SW480 (cell line): ENCODE results near the gene UGT1A10.
A peak's percentile ranks its signal among the peaks of the same experiment; 100 is the strongest.
"Not testable (repeated sequence)": the region's sequence is repeated elsewhere in the genome, so short reads cannot be mapped to it uniquely, and the experiment has no call there.

Experiments used
- DNase-seq: peaks from one replicate; pipeline ENCODE4 v3.0.0-alpha.2; 2016; ENCODE audit warnings: low spot score

Gene UGT1A10

DNA sequence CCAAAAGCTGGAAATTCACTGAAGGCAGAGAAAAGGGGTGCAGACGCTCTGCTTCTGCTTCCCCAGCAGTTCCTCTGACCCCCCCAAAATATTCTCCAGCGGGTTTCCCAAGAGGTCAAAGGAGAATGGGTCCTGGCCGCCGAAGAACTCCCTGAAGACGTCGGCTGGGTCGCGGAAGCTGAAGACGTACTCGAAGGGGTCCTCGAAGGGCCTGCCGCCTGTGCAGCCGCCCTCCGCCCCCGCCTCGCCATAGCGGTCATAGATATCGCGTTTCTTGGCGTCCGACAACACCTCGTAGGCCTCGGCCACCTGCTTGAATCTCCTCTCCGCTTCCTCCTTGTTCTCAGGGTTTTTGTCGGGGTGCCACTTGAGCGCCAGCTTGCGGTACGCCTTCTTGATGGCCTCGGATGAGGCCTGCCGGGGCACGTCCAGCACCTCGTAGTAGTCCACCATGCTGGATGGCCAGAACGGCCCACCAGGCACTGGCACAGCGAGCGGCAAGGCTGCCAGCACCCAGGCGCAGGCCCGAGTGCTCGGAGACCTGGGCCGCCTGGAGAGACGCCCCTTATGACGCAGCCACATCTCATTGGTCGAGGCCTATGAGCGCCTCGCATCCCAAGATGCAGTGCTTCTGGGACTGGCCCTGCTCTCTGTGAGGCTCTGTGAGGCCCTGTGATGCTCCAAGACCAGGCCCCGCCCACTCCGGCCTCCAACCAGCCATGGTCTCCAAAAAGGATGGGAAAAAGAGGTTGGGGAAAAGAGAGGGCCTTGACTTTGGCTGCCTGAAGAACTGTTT is 107.4 kb downstream of the UGT1A10 start:
- no peak for DNase-seq

- DNase-seq: no peak
These were observed 109.0 kb downstream of the UGT1A10 start for GRCh38 chr2:233745073-233745755.

DNA sequence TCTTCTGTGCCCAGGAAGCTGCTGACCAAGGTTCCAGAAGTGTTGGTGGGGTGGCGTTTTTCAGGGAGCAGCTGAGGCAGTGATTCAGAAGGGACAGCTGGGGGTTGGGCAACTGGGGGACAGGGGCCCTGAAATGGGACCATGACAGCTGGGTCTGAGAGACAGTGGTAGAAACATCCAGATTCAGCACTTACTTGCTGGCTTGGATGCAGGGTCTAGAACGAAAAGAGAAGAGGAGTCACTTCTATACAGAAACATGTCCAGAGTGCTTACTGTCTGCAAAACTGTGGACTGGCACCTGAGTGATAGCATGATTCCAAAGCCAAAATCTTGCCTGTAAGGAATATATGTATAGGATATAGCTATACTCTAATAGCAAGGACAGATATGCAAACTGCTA is 109.6 kb downstream of the UGT1A10 start:
- not testable (repeated sequence) for DNase-seq

GRCh38 chr2:233746475-233747282 is 110.4 kb downstream of the UGT1A10 start:
- no peak for DNase-seq

GRCh38 chr2:233747283-233747544 is 111.0 kb downstream of the UGT1A10 start:
- DNase-seq: no peak

- DNase-seq: not testable (repeated sequence)
These were observed 114.4 kb downstream of the UGT1A10 start for GRCh38 chr2:233750689-233751088.

DNA sequence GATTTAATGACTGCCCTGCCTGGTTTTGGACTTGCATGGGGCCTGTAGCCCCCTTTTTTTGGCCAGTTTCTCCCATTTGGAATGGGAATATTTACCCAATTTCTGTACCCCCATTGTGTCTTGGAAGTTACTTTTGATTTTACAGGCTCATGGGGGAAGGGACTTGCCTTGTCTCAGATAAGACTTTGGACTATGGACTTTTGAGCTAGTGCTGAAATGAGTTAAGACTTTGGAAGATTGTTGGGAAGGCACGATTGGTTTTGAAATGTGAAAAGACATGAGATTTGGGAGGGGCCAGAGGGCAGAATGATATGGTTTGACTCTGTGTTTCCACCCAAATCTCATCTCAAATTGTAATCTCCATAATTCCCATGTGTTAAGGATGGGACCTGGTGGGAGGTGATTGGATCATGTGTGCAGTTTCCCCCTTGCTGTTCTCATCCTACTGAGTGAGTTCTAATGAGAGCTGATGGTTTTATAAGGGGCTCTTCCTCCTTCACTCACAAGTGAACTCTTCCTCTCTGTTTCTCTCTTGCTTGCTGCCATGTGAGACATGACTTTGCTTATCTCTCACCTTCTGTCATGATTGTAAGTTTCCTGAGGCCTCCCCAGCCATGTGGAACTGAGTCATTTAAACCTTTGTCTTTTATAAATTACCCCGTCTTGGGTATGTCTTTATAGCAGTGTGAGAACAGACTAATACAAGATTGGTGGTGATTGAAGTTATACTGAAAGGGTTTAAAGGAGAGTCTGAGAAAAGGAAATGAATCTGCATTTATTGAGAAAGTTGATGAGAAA is 115.2 kb downstream of the UGT1A10 start:
- DNase-seq: not testable (repeated sequence)

DNA sequence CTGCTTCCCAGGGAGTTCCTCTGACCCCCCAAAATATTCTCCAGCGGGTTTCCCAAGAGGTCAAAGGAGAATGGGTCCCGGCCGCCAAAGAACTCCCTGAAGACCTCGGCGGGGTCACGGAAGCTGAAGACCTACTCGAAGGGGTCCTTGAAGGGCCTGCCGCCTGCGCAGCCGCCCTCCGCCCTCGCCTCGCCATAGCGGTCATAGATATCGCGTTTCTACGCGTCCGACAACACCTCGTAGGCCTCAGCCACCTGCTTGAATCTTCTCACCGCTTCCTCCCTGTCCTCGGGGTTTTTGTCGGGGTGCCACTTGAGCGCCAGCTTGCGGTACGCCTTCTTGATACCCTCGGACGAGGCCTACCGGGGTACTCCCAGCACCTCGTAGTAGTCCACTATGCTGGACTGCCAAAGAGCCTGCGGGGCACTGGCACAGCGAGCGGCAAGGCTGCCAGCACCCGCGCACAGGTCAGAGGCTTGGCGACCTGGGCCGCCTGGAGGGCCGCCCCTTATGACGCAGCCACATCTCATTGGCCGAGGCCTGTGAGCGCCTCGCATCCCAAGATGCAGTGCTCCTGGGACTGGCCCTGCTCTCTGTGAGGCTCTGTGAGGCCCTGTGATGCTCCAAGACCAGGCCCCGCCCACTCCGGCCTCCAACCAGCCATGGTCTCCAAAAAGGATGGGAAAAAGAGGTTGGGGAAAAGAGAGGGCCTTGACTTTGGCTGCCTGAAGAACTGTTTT is 118.8 kb downstream of the UGT1A10 start:
- DNase-seq: no peak

DNA sequence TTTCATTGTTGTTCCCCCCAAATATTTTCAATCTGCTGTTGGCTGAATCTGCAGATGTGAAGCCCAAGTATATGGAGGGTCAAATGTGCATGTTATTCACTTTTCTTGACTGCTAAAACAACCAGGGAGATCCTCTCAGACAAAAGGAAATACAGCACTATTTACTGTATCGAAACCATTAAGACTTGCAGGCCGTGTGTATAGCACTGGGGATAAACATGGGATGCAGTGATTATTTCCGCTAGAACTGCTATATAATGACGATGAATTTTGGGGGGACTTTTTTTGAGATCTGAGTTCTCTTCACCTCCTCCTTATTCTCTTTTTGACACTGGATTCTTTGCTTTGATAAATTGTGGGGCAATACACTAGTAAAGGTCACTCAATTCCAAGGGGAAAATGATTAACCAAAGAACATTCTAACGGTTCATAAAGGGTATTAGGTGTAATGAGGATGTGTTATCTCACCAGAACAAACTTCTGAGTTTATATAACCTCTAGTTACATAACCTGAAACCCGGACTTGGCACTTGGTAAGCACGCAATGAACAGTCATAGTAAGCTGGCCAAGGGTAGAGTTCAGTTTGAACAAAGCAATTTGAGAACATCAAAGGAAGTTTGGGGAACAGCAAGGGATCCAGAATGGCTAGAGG is 120.3 kb downstream of the UGT1A10 start:
- peak; percentile 41 for DNase-seq

DNA sequence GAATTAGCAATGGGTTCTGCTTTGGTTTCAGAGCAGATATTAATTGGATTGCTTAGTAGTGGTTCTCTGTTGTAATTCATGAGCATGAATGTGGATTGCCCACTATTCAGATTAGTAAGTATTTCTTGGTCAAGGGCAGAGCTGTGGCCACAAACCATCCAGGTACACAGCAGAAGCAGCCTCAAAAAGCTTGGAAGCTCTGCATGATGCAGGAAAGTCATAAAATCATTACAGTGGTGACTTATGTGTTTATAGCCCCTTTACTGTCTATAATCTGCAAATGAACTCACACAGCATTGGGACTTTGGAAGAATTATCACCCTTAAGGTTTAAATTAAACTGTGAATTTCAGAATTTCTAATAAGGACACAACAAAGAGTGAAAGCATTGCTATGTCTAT is 121.9 kb downstream of the UGT1A10 start:
- no peak for DNase-seq

- DNase-seq: no peak
These were observed 122.6 kb downstream of the UGT1A10 start for GRCh38 chr2:233758849-233759248.

DNA sequence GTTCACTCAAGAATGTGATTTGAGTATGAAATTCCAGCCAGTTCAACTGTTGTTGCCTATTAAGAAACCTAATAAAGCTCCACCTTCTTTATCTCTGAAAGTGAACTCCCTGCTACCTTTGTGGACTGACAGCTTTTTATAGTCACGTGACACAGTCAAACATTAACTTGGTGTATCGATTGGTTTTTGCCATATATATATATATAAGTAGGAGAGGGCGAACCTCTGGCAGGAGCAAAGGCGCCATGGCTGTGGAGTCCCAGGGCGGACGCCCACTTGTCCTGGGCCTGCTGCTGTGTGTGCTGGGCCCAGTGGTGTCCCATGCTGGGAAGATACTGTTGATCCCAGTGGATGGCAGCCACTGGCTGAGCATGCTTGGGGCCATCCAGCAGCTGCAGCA is 123.8 kb downstream of the UGT1A10 start, which contains the start of gene UGT1A1:
TSS of gene UGT1A1 (plus strand) at position 228 of the 400 bp plus-strand sequence. CDS start at position 246, 18 bp downstream.
- DNase-seq: no peak

DNA sequence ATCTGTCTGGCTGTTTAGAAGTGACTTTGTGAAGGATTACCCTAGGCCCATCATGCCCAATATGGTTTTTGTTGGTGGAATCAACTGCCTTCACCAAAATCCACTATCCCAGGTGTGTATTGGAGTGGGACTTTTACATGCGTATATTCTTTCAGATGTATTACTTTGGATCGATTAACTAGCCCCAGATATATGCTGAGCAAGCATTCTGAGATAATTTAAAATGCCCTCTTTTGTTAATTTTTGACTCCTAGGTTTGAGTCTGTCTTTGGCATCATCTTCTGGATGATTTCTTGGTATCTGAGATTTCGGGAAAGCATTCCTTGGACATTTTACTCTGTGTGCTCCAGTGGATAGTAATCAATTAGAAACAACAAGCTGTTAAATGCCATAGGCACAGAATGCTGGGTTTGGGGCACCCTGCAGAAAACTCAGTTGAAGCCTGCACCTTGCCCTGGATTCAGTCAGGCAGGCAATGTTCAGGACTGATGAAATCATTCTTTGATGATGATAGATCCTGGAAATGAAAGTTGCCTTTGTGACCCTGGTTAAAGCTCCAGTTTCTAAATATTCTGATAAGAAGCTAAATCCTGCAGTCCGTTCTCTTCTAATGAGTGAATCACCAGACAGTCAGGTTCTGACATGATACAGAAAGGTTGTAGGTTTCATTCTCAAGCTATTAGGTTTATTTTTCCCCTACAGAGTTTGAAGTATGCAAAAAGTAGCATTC is 125.0 kb downstream of the UGT1A10 start:
- DNase-seq: no peak

GRCh38 chr2:233764264-233764663 is 128.0 kb downstream of the UGT1A10 start:
- DNase-seq: peak; percentile 79

DNA sequence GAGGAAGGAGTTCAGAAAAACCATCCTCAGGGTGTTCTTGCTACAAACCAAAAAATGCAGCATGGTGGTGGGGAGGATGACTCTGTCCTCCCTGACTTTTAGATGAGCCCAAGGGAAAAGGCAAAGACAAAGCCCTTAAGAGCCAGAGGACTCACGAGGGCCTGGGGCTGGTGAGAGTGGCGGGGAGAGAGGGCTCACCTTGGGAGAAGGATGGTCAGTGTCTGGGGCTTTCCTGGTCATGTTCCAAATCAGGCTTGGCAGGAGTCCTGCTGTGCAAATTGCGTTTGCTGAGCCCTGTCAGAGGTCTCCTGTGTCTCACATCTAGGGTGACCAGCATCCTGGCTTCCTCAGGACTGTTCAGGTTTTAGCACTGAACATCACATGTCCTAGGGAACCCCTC is 128.5 kb downstream of the UGT1A10 start:
- DNase-seq: no peak

DNA sequence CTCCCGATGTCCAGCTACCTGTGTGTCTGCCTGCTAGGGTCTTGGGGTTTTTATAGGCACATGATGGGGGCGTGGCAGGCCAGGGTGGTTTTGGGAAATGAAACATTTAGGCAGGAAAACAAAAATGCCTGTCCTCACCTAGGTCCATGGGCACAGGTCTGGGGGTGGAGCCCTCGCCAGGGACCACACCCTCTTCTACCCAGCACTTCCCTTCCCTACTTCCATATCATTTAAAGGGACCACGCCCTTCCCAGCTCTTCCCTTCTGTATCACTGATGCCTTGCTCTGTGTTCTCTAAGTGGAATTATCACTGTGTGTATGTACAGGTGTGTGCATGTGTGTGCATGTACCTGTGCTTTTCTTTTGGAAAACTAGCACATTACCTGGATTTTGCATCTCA is 130.2 kb downstream of the UGT1A10 start:
- peak; percentile 78 for DNase-seq

DNA sequence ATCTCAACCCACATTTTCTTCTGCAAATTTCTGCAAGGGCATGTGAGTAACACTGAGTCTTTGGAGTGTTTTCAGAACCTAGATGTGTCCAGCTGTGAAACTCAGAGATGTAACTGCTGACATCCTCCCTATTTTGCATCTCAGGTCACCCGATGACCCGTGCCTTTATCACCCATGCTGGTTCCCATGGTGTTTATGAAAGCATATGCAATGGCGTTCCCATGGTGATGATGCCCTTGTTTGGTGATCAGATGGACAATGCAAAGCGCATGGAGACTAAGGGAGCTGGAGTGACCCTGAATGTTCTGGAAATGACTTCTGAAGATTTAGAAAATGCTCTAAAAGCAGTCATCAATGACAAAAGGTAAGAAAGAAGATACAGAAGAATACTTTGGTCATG is 131.8 kb downstream of the UGT1A10 start:
- no peak for DNase-seq

- no peak for DNase-seq
These were observed 133.0 kb downstream of the UGT1A10 start for GRCh38 chr2:233769260-233769659.

GRCh38 chr2:233772153-233772552 is 135.9 kb downstream of the UGT1A10 start:
- DNase-seq: no peak

DNA sequence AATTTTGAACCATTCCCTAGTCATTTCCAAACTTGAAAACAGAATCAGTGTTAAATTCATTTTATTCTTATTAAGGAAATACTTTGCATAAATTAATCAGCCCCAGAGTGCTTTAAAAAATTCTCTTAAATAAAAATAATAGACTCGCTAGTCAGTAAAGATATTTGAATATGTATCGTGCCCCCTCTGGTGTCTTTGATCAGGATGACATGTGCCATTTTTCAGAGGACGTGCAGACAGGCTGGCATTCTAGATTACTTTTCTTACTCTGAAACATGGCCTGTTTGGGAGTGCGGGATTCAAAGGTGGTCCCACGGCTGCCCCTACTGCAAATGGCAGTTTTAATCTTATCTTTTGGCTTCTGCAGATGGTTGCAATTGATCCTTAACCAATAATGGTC is 136.3 kb downstream of the UGT1A10 start:
- no peak for DNase-seq
